ENCODE measurements around the gene ADM. TPM values are rescaled to one million over a fixed set of nuclear protein-coding genes. Genes with fewer than 3 reads are reported as not detected.

ADM gene
- total RNA-seq, 2 donors from 2014 or later = 0.68 to 2.0 TPM

DNA sequence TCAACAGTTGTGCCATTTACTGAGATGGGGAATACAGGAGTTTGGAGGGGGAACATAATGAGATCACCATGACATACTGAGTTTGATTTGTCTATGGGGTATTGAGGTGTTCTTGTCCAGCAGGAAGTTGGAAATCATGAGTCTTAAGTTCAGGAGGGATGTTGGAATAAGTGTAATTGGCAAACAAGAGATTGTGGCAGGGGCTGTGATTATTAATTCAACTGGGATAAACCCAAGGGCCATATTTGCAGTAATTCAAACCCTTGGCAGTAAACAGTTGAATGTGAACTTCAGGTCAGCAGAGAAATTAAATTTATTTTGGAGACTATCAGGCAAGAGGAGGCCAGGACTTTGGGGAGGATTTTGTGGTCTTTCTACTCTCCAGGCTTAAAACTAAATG lies 33.4 kb downstream of the ADM start:
- DNase-seq (no peak), ATAC-seq (no peak)
- H3K27ac Mint-ChIP-seq = no peak overlapping the region
- no peaks in the 10 kb centered on the region for H3K9me3 ChIP-seq (ENCODE audit: control insufficient read depth, low read length, poor library complexity, severe bottlenecking)
- peaks cover 2% of the 10 kb centered on the region for H3K36me3 Mint-ChIP-seq (ENCODE audit: low read depth)
- H3K4me1 Mint-ChIP-seq = peaks cover 2% of the 10 kb centered on the region
- H3K4me3 Mint-ChIP-seq = no peak overlapping the region
- H3K27me3 Mint-ChIP-seq = peaks cover 72% of the 10 kb centered on the region

DNA sequence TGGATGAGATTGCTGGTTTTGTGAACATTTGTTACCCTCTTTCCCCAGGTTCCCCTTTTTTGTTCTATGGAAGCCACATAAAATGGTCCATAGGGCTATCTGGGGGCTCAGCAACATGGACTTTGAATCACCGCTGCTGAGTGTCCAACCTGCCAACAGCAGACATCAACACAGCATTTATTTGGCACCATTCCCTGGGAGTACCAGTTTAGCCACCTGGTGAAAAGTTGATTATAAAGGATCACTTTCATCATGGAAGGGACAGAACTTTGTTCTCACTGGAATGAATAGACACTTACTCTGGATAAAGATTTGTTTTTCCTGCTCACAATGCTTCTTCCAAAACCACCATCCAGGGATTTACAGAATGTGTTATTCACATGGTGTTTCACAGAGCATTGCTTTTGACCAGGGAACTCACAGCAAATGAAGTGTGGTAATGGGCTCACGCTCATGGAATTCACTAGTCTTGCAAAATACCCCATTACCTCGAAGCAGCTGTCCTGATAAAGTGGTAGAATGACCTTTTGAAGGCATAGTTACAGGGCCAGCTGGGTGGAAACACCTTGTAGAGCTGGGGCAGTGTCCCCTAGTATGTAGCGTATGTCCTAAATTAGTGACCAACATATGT lies 43.9 kb downstream of the ADM start:
- no peak overlapping the region for H3K27ac Mint-ChIP-seq
- no peaks in the 10 kb centered on the region for H3K9me3 ChIP-seq (ENCODE audit: control insufficient read depth, low read length, poor library complexity, severe bottlenecking)
- H3K27me3 Mint-ChIP-seq = peaks cover 39% of the 10 kb centered on the region
- H3K4me1 Mint-ChIP-seq = no peaks in the 10 kb centered on the region
- H3K4me3 Mint-ChIP-seq = no peak overlapping the region
- DNase-seq (no peak), ATAC-seq (no peak)
- H3K36me3 Mint-ChIP-seq (ENCODE audit: low read depth) = no peaks in the 10 kb centered on the region

DNA sequence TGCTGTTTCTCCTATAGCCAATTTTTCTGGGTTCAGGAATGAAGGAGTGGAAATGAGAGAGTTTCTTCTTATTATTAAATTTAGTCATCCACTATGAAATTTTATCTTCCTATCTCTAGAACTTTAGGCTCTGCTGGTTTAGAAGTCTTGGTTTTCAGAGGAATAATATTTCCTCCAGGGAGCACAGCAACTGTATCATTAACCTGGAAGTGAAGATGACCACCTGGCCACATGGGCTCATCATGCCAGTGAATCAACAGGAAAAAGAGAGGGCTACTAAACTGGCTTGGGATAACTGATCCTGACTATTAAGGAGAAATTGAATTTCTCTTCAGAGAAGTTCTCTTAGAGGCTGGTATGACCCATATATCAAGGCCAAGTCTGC lies 44.4 kb downstream of the ADM start:
- no peak for DNase-seq
- H3K36me3 Mint-ChIP-seq (ENCODE audit: low read depth) = no peaks in the 10 kb centered on the region
- H3K4me1 Mint-ChIP-seq = no peaks in the 10 kb centered on the region
- no peak for ATAC-seq
- H3K9me3 ChIP-seq (ENCODE audit: control insufficient read depth, low read length, poor library complexity, severe bottlenecking) = no peaks in the 10 kb centered on the region
- no peak overlapping the region for H3K27ac Mint-ChIP-seq
- no peak overlapping the region for H3K4me3 Mint-ChIP-seq
- H3K27me3 Mint-ChIP-seq = peaks cover 42% of the 10 kb centered on the region

DNA sequence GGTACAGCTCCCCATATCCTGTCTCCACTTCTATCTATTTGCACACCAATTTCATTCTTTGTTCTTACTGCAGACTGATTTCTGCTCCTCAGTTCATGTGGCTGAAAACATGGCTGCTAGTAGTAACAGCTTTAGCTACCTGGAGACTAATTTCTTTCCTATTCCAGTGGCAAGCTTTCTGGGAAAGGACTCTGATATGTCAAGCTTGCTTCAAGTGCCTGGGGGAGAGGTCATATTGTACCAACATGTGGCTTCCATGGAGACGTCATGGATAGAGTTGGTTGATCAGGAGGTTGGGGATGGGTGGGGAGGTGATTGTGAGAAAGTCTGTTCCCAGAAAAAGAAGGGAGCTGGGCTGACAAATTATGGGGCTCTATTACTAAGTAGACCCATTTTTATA lies 44.9 kb downstream of the ADM start:
- no peak overlapping the region for H3K4me3 Mint-ChIP-seq
- no peak for DNase-seq

DNA sequence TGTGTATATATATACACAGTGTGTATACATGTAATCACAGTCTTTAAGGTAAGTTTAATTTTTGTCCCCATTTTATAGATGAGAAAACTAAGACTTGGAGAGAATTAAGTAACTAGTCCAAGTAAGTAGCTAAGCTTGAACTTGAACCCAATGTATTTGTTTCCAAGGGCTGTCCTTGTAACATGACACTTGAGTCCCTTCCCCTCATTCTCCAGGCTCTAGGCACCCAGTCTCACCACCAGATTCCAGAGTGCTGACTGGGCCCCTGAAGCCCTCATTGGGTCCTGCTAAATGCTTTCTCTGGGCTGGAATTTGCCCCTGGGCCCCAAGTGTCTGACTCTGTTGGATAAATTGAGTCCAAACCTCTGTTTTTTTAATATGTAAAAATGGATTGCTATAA lies 45.5 kb downstream of the ADM start:
- Mint-ChIP-seq H3K27me3 (peaks cover 48% of the 10 kb centered on the region), H3K4me3 (no peak overlapping the region), H3K4me1 (no peaks in the 10 kb centered on the region), H3K36me3 (ENCODE audit: low read depth) (no peaks in the 10 kb centered on the region), H3K27ac (no peak overlapping the region)
- ATAC-seq (no peak), DNase-seq (no peak)
- no peaks in the 10 kb centered on the region for H3K9me3 ChIP-seq (ENCODE audit: control insufficient read depth, low read length, poor library complexity, severe bottlenecking)

More for the DNA sequence above, 44.9 kb downstream of the ADM start:
- no peak for ATAC-seq
- Mint-ChIP-seq H3K27ac (no peak overlapping the region), H3K4me1 (no peaks in the 10 kb centered on the region), H3K27me3 (peaks cover 48% of the 10 kb centered on the region), H3K36me3 (ENCODE audit: low read depth) (no peaks in the 10 kb centered on the region)
- H3K9me3 ChIP-seq (ENCODE audit: control insufficient read depth, low read length, poor library complexity, severe bottlenecking) = no peaks in the 10 kb centered on the region

DNA sequence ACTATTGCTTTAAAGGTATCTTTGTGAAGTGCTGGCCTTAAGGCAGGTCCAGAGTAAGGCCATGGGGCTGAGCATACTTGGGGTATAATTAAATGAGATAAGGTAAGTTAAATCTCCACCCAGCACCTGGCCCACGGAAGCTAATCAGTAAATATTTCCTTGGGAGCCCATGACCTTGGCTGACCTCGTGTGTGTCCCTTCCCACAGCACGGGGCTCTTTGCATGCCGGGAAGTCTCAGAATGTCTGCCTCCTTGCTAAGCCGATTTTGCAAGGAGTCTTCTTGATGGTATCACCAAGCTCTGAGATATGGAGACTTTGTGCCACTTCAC lies 46.5 kb downstream of the ADM start:
- Mint-ChIP-seq H3K4me1 (no peaks in the 10 kb centered on the region), H3K4me3 (no peak overlapping the region), H3K27me3 (peaks cover 54% of the 10 kb centered on the region), H3K36me3 (ENCODE audit: low read depth) (no peaks in the 10 kb centered on the region), H3K27ac (no peak overlapping the region)
- DNase-seq = no peak
- no peaks in the 10 kb centered on the region for H3K9me3 ChIP-seq (ENCODE audit: control insufficient read depth, low read length, poor library complexity, severe bottlenecking)
- ATAC-seq = no peak

DNA sequence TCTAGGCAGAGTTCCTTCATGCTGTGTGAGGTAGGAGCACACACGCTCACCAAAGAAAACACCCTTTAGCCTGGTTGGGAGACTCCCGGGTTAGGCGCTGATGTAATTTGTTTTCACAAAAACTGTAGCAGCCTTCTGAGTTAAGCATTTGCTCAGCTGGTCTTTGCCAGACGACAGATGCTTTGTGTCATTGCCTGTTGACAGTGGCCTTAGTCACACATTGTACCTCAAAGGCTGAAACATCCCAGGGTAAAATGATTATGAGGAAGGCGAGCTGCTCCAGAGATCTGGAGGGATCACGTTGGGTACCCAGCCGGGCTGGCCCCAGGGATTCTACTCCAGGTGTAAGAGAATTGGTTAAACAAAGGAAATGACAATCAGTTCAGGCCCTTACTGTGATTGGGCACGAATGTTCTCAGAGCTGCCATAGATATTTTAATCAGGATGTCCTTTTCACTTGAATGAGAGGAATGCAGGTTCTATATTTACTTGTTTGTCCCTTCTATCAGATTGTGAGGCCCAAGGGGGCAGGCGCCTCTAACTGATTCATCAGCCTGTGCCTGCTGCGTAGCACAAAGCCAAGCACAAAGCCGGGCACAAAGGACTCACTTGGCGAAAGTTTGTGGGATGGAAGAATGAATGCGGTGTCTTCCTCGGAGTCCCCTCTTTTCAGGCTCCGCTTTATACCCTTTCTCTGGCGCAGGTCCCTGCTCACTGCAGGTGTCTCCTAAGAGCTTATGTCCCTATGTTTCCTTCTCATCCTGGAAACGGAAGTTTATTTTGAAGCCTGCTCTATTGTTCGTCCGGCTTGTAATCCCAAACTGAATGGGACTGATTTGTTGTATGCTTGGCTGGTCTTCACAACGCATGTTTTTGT lies 47.1 kb downstream of the ADM start:
- no peak for DNase-seq
- no peaks in the 10 kb centered on the region for H3K36me3 Mint-ChIP-seq (ENCODE audit: low read depth)
- H3K9me3 ChIP-seq (ENCODE audit: control insufficient read depth, low read length, poor library complexity, severe bottlenecking) = no peaks in the 10 kb centered on the region
- no peak overlapping the region for H3K27ac Mint-ChIP-seq
- H3K4me1 Mint-ChIP-seq = no peaks in the 10 kb centered on the region
- H3K27me3 Mint-ChIP-seq = peaks cover 60% of the 10 kb centered on the region
- H3K4me3 Mint-ChIP-seq = no peak overlapping the region
- no peak for ATAC-seq

DNA sequence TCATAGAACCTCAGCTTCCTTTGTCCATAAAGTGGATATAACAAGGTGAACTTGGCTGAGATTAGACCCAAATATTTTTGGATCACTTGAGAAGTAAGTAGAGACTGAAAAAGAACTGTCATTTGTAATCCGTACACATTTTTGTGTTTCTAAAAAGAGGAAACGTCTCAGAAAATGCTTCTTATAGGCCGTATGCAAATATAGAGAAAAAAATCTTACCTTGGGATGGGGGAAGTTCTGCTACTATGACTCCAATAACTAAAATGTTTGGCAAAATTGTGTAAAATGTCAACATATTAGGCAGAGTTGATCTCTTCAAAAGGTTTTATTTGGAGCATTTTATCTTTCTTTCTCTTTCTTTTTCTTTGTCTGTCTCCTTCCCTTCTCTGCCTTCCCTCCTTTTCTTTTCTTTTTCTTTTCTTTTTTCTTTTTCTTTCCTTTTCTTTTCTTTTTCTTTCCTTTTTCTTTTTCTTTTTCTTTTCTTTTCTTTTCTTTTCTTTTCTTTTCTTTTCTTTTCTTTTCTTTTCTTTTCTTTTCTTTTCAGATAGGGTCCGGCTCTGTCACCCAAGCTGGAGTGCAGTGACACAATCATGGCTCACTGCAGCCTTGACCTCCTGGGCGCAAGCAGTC lies 48.2 kb downstream of the ADM start:
- Mint-ChIP-seq H3K36me3 (ENCODE audit: low read depth) (no peaks in the 10 kb centered on the region), H3K4me3 (no peak overlapping the region), H3K4me1 (no peaks in the 10 kb centered on the region), H3K27ac (no peak overlapping the region), H3K27me3 (peaks cover 68% of the 10 kb centered on the region)
- H3K9me3 ChIP-seq (ENCODE audit: control insufficient read depth, low read length, poor library complexity, severe bottlenecking) = no peaks in the 10 kb centered on the region
- DNase-seq (no peak), ATAC-seq (no peak)

DNA sequence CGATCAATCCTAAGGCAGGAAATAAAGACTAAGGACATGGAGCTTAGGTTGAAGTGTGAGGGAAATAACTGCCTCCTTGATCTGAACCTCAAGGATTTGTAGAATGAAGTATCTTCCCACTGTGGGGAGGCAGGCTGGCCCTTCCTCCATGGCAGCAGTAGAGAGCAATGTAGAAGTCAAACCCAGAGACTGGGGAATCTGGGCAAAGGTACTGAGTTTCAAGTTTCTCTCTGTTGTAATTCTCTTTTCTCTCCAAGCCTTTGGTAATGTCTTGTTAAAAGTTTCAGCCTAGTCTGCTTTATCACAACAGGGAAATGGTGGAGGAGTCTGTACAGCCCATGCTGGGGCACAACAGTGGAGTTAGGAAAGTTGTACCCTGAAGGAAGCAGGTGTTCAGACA lies 49.5 kb downstream of the ADM start:
- no peak overlapping the region for H3K4me3 Mint-ChIP-seq

DNA sequence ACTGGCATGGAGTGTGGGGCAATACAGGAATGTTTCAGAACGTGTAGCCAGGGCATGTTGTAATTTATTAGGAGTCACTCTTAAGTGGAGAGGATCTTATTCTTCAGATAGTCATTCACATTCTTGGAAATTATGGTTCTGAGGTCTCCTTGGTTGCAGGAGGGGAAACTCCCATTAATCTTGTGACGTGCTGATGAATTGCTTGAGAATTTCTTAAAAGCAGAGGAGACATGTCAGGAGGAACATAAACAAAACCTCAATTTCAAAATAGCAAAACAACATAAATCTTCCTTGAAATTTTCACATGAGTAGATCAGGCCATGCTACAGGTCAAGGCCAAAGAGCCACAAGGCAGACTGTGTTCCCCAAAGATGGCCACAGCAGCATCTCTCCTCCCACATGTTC lies 50.4 kb downstream of the ADM start:
- ATAC-seq (no peak), DNase-seq (no peak)
- H3K9me3 ChIP-seq (ENCODE audit: control insufficient read depth, low read length, poor library complexity, severe bottlenecking) = peaks cover 2% of the 10 kb centered on the region
- H3K4me1 Mint-ChIP-seq = no peaks in the 10 kb centered on the region
- peaks cover 65% of the 10 kb centered on the region for H3K27me3 Mint-ChIP-seq
- no peak overlapping the region for H3K27ac Mint-ChIP-seq
- H3K36me3 Mint-ChIP-seq (ENCODE audit: low read depth) = no peaks in the 10 kb centered on the region
- no peak overlapping the region for H3K4me3 Mint-ChIP-seq

More for the DNA sequence above, 49.5 kb downstream of the ADM start:
- Mint-ChIP-seq H3K27me3 (peaks cover 70% of the 10 kb centered on the region), H3K36me3 (ENCODE audit: low read depth) (no peaks in the 10 kb centered on the region), H3K4me1 (no peaks in the 10 kb centered on the region), H3K27ac (no peak overlapping the region)
- DNase-seq (no peak), ATAC-seq (no peak)
- peaks cover 2% of the 10 kb centered on the region for H3K9me3 ChIP-seq (ENCODE audit: control insufficient read depth, low read length, poor library complexity, severe bottlenecking)

DNA sequence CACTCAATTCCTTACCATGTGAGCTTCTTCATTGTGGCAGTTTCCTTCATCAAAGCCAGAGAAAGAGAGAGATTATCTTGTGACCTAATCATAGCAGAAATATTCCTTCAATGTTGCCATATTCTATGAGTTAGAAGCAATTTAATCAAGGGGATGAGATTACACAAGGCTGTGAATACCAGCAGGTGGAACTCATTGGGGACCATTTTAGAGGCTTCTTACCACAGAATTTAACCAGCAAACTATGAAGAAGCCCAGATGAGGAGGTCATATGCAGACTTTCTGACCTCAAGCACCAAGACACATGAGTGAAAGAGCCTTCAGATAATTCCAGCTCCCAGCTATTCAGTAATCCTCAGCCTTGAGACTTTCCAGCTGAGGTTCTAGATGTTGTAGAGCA lies 51.3 kb downstream of the ADM start:
- Mint-ChIP-seq H3K36me3 (ENCODE audit: low read depth) (no peaks in the 10 kb centered on the region), H3K4me1 (no peaks in the 10 kb centered on the region), H3K4me3 (no peak overlapping the region), H3K27me3 (peaks cover 57% of the 10 kb centered on the region), H3K27ac (no peak overlapping the region)
- DNase-seq (no peak), ATAC-seq (no peak)
- peaks cover 2% of the 10 kb centered on the region for H3K9me3 ChIP-seq (ENCODE audit: control insufficient read depth, low read length, poor library complexity, severe bottlenecking)

Data from T-helper 17 cell (primary cell).